HG03439 (cell line): Measurements from ENCODE around the gene GAA.

Experiments
- ATAC-seq: cut with Tn5 transposase; IDR thresholded peaks from one replicate; pipeline ENCODE4 v1.9.1; 2021; ENCODE audit warnings: mild to moderate bottlenecking, moderate library complexity; ENCODE audit not compliant: unreplicated experiment

GAA gene

GRCh38 chr17:80115159-80115558 is 13.8 kb downstream of the GAA start:
- ATAC-seq, result no peak

GRCh38 chr17:80116276-80116920 is 15.0 kb downstream of the GAA start:
- no peak for ATAC-seq

- no peak for ATAC-seq
Measured at GRCh38 chr17:80116921-80117380, 15.6 kb downstream of the GAA start.

GRCh38 chr17:80117491-80118401 is 16.4 kb downstream of the GAA start:
- ATAC-seq, result no peak

GRCh38 chr17:80118601-80119270 is 17.4 kb downstream of the GAA start:
- ATAC-seq, result no peak

- no peak for ATAC-seq
Measured at GRCh38 chr17:80119271-80119791, 17.9 kb downstream of the GAA start.

GRCh38 chr17:80119839-80120238 is 18.5 kb downstream of the GAA start:
- no peak for ATAC-seq

GRCh38 chr17:80122026-80122575 is 20.7 kb downstream of the GAA start:
- ATAC-seq, result no peak

- no peak for ATAC-seq
Measured at GRCh38 chr17:80122926-80123505, 21.6 kb downstream of the GAA start.

- no peak for ATAC-seq
Measured at GRCh38 chr17:80123791-80124190, 22.4 kb downstream of the GAA start.

- ATAC-seq, result no peak
Measured at GRCh38 chr17:80124351-80124981, 23.1 kb downstream of the GAA start.

GRCh38 chr17:80125656-80126448 is 24.5 kb downstream of the GAA start:
- ATAC-seq, result no peak

GRCh38 chr17:80126449-80126715 is 25.0 kb downstream of the GAA start:
- ATAC-seq, result no peak

GRCh38 chr17:80129006-80129565 is 27.7 kb downstream of the GAA start:
- no peak for ATAC-seq

GRCh38 chr17:80130992-80131391 is 29.6 kb downstream of the GAA start:
- no peak for ATAC-seq

GRCh38 chr17:80132906-80133625 is 31.7 kb downstream of the GAA start:
- ATAC-seq, result no peak

GRCh38 chr17:80133626-80133970 is 32.2 kb downstream of the GAA start:
- ATAC-seq, result no peak

GRCh38 chr17:80137131-80137530 is 35.8 kb downstream of the GAA start:
- no peak for ATAC-seq
